Measurements from ENCODE around the gene ZNF544. TPM values are rescaled to one million over a fixed set of nuclear protein-coding genes. Genes with fewer than 3 reads are reported as not detected.
"Not testable (repeated sequence)": the region's sequence is repeated elsewhere in the genome, so short reads cannot be mapped to it uniquely, and the experiment has no call there.

The ZNF544 gene
- total RNA-seq, 4 donors from 2014 or later, result 64.7 to 103 (median 76.5) TPM

DNA sequence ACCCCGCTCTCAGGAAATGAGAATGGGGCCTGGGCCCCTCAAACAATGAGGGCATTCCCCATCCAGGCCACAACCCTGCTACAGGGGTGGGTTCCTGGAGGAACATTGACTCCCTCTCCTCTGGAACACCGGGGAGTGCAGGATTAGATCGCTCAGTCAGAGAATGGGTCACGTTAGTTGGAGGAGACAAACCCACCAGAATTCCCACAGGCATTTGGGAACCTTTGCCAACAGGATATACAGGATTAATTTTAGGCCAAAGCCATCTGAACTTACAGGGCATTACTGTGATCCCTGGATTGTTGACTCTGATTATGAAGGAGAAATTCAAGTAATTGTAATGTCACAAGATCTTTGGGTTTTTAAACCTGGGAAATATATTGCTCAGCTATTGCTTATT lies 79.0 kb downstream of the ZNF544 start:
- DNase-seq, result no peak
- WGBS, 2 donors, result 86 to 89% methylated on average over 4 of the region's 4 CpGs
- Histone ChIP-seq H3K36me3 (peaks cover 19 to 21% of the 10 kb centered on the region in 2 donors), H3K4me1 (peaks cover 5 to 13% of the 10 kb centered on the region in 2 donors), H3K27me3 (no peaks in the 10 kb centered on the region), H3K27ac (no peak overlapping the region), H3K9me3 (no peaks in the 10 kb centered on the region), H3K4me3 (replicated peaks in 1 of 3) (no peak overlapping the region)
- intact Hi-C loops (cut with DNase I), result loop anchor here (10.0 kb wide), 1 partner anchor 83 kb away; the partner anchor contains the start of gene ZNF544
- TF ChIP-seq, protein P1, sequence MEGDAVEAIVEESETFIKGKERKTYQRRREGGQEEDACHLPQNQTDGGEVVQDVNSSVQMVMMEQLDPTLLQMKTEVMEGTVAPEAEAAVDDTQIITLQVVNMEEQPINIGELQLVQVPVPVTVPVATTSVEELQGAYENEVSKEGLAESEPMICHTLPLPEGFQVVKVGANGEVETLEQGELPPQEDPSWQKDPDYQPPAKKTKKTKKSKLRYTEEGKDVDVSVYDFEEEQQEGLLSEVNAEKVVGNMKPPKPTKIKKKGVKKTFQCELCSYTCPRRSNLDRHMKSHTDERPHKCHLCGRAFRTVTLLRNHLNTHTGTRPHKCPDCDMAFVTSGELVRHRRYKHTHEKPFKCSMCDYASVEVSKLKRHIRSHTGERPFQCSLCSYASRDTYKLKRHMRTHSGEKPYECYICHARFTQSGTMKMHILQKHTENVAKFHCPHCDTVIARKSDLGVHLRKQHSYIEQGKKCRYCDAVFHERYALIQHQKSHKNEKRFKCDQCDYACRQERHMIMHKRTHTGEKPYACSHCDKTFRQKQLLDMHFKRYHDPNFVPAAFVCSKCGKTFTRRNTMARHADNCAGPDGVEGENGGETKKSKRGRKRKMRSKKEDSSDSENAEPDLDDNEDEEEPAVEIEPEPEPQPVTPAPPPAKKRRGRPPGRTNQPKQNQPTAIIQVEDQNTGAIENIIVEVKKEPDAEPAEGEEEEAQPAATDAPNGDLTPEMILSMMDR (IDR thresholded peaks at IDR 0.05), result no peak
- TF ChIP-seq POLR2A (IDR thresholded peaks at IDR 0.05), result no peak

GRCh38 chr19:58310685-58311084 lies 82.0 kb downstream of the ZNF544 start:
- TF ChIP-seq, protein P1 (IDR thresholded peaks at IDR 0.05), result peak in 5 of 6 experiments; percentile 27 to 68 (median 62)
- DNase-seq, result peak; percentile 61
- peaks cover 5 to 13% of the 10 kb centered on the region in 2 donors for H3K4me1 ChIP-seq
- peaks cover 31 to 39% of the 10 kb centered on the region in 2 donors for H3K36me3 ChIP-seq
- H3K27me3 ChIP-seq; H3K9me3 ChIP-seq; H3K4me3 ChIP-seq (replicated peaks in 1 of 3); intact Hi-C loops (cut with DNase I); H3K27ac ChIP-seq: not testable (repeated sequence)
- WGBS, 2 donors, result 37 to 43% methylated on average over 13 of the region's 13 CpGs

DNA sequence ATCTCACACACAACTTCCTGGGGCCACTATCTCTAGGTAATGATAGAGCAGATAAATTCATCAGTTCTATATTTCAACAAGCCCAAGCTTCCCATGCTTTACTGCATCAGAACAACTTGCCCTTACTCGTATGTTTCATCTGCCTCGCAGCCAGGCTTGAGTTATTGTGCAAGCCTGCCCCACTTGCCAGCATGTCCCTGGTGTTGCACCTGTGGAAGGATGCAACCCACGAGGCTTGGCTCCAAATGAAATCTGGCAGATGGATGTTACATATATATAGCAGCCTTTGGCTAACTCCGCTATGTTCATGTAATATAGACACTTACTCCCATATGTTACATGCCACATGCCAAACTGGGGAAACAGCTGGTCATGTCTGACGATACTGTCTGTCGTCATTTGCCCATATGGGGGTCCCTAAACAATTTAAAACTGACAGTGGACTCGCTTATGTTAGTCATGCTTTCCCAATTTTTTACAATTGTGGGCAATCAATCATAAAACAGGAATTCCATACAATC lies 82.7 kb downstream of the ZNF544 start:
- Histone ChIP-seq H3K27me3 (no peaks in the 10 kb centered on the region), H3K9me3 (no peaks in the 10 kb centered on the region), H3K4me3 (replicated peaks in 1 of 3) (no peak overlapping the region), H3K36me3 (peaks cover 31 to 39% of the 10 kb centered on the region in 2 donors), H3K4me1 (peaks cover 0 to 7% of the 10 kb centered on the region in 2 donors), H3K27ac (no peak overlapping the region)
- WGBS, 2 donors, result 91 to 94% methylated on average over 7 of the region's 7 CpGs
- TF ChIP-seq, protein P1 (IDR thresholded peaks at IDR 0.05), result no peak
- no peak for TF ChIP-seq POLR2A (IDR thresholded peaks at IDR 0.05)
- no peak for DNase-seq
- intact Hi-C loops (cut with DNase I), result no loop called here

Other genes starting within 250 kb of the ZNF544 start
- 10 to 100 TPM; 30.2 to 60.4 (median 38.6) TPM for gene ZNF606, start 226.1 kb upstream of the ZNF544 start, total RNA-seq
- gene ZSCAN1, start 194.9 kb upstream of the ZNF544 start, total RNA-seq, result 1 to 10 TPM in 3 of 4 donors, under 1 TPM in 1; 0.88 to 7.5 (median 3.4) TPM
- 10 to 100 TPM; 12.6 to 22.9 (median 18.1) TPM for gene ZNF135, start 169.6 kb upstream of the ZNF544 start, total RNA-seq
- 100 to 1,000 TPM; 129 to 150 (median 132) TPM for gene ZSCAN18, start 130.7 kb upstream of the ZNF544 start, total RNA-seq
- gene ZNF329, start 78.1 kb upstream of the ZNF544 start, total RNA-seq, result 10 to 100 TPM; 15.6 to 20.6 (median 17.6) TPM
- gene ZNF274, start 45.9 kb upstream of the ZNF544 start, total RNA-seq, result 10 to 100 TPM; 43.0 to 75.3 (median 49.9) TPM
- 10 to 100 TPM in 3 of 4 donors, 1 to 10 TPM in 1; 9.7 to 14.7 (median 10.3) TPM for gene ZNF8, start 50.0 kb downstream of the ZNF544 start, total RNA-seq
- 10 to 100 TPM; 56.3 to 87.2 (median 64.5) TPM for gene ERVK3-1, start 76.5 kb downstream of the ZNF544 start, total RNA-seq
- gene ZSCAN22, start 98.1 kb downstream of the ZNF544 start, total RNA-seq, result 1 to 10 TPM; 3.0 to 4.5 (median 4.2) TPM
- 10 to 100 TPM in 1 of 4 donors, 1 to 10 TPM in 2, under 1 TPM in 1; 0.50 to 14.9 (median 3.4) TPM for gene A1BG, start 124.6 kb downstream of the ZNF544 start, total RNA-seq
- gene ZNF497, start 133.8 kb downstream of the ZNF544 start, total RNA-seq, result 10 to 100 TPM in 1 of 4 donors, 1 to 10 TPM in 3; 7.1 to 16.2 (median 8.1) TPM
- gene ZNF837, start 152.1 kb downstream of the ZNF544 start, total RNA-seq, result 10 to 100 TPM in 3 of 4 donors, 1 to 10 TPM in 1; 6.3 to 16.4 (median 15.1) TPM
- 1,000 to 10,000 TPM; 1,209 to 2,449 (median 1,340) TPM for gene RPS5, start 158.4 kb downstream of the ZNF544 start, total RNA-seq
- under 1 TPM in 1 of 4 donors, not detected in 3; 0.33 TPM for gene RNF225, start 166.7 kb downstream of the ZNF544 start, total RNA-seq
- gene ZNF584, start 179.7 kb downstream of the ZNF544 start, total RNA-seq, result 10 to 100 TPM; 10.1 to 31.1 (median 23.1) TPM
- 10 to 100 TPM; 13.3 to 24.3 (median 16.2) TPM for gene ZNF132, start 211.2 kb downstream of the ZNF544 start, total RNA-seq
- gene ZNF324B, start 222.7 kb downstream of the ZNF544 start, total RNA-seq, result 10 to 100 TPM; 10.6 to 16.8 (median 13.4) TPM
- gene ZNF324, start 238.2 kb downstream of the ZNF544 start, total RNA-seq, result 10 to 100 TPM; 27.0 to 41.7 (median 32.2) TPM
- 10 to 100 TPM; 15.2 to 30.0 (median 25.6) TPM for gene ZNF446, start 247.4 kb downstream of the ZNF544 start, total RNA-seq